ENCODE results near the gene NUP214. TPM values are rescaled to one million over a fixed set of nuclear protein-coding genes. Genes with fewer than 3 reads are reported as not detected.
"Not testable (repeated sequence)": the region's sequence is repeated elsewhere in the genome, so short reads cannot be mapped to it uniquely, and the experiment has no call there.

NUP214 gene
- total RNA-seq, 2 experiments from 2014 or later, result 45.5 to 49.9 TPM

DNA sequence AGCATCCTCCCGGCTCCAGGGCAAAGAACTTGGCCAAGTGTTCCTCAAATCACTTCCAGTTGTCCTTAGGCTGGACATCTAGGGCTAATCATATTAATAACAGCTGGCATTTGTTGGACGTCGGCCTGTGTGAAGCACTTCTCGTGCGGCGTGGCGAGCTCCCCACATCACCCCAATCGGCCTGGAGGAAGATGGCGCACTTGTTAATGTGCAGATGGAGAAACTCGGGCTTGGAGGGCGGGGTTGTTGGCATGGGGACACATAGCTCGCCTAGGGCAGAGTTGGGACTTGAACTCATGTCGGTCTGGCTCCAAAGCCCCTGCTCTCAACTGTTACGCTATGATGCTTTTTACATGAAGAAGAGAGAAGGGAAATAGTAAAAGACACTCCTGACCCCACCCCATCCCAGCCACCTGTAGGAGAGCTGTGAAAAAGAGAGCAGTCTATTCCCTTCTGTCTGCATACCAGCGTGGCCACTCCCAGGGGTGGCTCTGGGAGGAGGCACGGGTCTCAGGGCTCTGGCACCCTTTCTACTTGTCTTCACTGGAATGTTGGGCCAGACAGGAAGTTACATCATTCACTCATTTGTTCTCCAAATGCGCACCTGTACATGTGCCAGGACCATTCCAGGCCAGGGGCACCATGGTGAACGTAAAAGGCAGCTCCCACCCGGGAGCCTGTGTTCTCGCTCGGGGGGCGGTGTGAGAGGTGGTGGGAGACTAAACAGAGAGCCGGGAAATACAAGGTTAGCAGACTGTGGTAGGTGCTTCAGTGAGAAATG is 12.8 kb upstream of the NUP214 start:
- POLR2A ChIA-PET, result no interaction called here
- peaks cover 7% of the 10 kb centered on the region for H3K27me3 Mint-ChIP-seq
- H3K27ac Mint-ChIP-seq, result no peak overlapping the region
- DNase-seq, result no peak
- CTCF ChIA-PET, result no interaction called here
- H3K4me3 Mint-ChIP-seq, result no peak overlapping the region
- no peaks in the 10 kb centered on the region for H3K36me3 Mint-ChIP-seq
- H3K9me3 Mint-ChIP-seq, result no peaks in the 10 kb centered on the region
- intact Hi-C loops (cut with micrococcal nuclease), result no loop called here
- no peaks in the 10 kb centered on the region for H3K4me1 Mint-ChIP-seq (ENCODE audit: low read depth)

DNA sequence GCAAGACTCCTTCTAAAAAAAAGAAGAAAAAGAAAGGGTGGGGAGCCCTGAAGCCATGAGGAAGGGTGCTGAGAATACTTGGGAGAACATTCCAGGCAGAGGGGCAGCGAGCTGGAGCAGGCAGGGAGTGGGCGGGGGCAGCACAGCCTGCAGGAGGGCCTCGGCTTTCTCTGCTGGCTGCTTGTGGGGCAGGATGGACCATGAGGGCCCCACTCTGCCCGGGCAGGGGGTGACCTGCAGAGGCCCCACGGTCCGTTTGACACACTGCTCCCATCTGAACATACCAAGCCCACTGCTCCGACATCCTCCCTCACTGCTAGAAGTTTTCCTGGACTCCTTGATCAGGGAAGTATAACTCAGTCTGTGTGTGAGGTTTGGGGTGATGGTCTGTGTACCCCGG is 11.7 kb upstream of the NUP214 start:
- intact Hi-C loops (cut with micrococcal nuclease), result no loop called here
- Mint-ChIP-seq H3K27me3 (peaks cover 7% of the 10 kb centered on the region), H3K4me1 (ENCODE audit: low read depth) (no peaks in the 10 kb centered on the region), H3K4me3 (no peak overlapping the region), H3K27ac (no peak overlapping the region), H3K9me3 (no peaks in the 10 kb centered on the region), H3K36me3 (no peaks in the 10 kb centered on the region)
- DNase-seq, result no peak
- ChIA-PET CTCF (no interaction called here), POLR2A (no interaction called here)

DNA sequence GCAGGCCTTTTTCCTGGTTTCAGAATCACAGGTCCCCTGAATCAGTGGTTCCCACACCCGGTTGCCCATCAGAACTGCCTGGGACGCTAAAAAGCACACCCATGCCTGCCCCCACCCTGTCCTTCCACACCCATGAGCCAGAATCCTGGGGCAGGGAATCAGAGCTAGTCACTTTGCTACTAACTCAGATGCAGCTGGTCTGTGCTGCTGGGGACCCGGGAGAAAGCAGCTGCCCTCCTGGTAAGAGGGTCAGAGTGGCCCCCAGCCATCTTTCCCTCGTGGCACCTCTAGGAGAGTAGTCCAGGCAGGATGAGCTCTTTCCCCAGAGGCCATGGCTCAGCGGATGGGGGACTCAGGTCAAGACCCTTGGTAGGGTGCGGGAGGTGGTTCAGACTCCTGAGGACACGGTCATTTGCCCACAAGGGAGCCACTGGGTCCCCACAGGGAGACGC is 11.3 kb upstream of the NUP214 start:
- Mint-ChIP-seq H3K27ac (no peak overlapping the region), H3K9me3 (no peaks in the 10 kb centered on the region), H3K36me3 (no peaks in the 10 kb centered on the region), H3K27me3 (peaks cover 8% of the 10 kb centered on the region), H3K4me1 (ENCODE audit: low read depth) (no peaks in the 10 kb centered on the region), H3K4me3 (no peak overlapping the region)
- CTCF ChIA-PET, result no interaction called here
- intact Hi-C loops (cut with micrococcal nuclease), result no loop called here
- DNase-seq, result no peak
- POLR2A ChIA-PET, result no interaction called here

DNA sequence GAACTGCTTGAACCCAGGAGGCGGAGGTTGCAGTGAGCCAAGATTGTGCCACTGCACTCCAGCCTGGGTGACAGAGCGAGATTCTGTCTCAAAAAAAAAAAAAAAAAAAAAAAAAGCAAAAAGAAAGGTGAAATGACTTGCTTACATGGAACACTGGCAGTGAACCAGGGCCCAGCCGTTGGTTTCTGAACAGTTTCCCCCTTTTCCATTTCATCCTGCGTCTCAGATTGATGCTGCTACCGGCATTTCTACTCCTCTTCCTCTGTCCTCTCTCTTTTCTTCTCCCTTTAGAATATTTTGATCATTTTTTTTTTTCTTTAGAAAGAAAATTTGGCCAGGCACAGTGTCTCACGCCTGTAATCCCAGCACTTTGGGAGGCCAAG is 10.0 kb upstream of the NUP214 start:
- H3K4me3 Mint-ChIP-seq; H3K27me3 Mint-ChIP-seq; H3K36me3 Mint-ChIP-seq; H3K27ac Mint-ChIP-seq; H3K9me3 Mint-ChIP-seq; POLR2A ChIA-PET; intact Hi-C loops (cut with micrococcal nuclease); H3K4me1 Mint-ChIP-seq (ENCODE audit: low read depth); DNase-seq: not testable (repeated sequence)
- CTCF ChIA-PET, result interaction anchor here (0.6 kb wide), 1 partner anchor 58 kb away, joined by 3 read pairs; no protein-coding TSS in a partner anchor

DNA sequence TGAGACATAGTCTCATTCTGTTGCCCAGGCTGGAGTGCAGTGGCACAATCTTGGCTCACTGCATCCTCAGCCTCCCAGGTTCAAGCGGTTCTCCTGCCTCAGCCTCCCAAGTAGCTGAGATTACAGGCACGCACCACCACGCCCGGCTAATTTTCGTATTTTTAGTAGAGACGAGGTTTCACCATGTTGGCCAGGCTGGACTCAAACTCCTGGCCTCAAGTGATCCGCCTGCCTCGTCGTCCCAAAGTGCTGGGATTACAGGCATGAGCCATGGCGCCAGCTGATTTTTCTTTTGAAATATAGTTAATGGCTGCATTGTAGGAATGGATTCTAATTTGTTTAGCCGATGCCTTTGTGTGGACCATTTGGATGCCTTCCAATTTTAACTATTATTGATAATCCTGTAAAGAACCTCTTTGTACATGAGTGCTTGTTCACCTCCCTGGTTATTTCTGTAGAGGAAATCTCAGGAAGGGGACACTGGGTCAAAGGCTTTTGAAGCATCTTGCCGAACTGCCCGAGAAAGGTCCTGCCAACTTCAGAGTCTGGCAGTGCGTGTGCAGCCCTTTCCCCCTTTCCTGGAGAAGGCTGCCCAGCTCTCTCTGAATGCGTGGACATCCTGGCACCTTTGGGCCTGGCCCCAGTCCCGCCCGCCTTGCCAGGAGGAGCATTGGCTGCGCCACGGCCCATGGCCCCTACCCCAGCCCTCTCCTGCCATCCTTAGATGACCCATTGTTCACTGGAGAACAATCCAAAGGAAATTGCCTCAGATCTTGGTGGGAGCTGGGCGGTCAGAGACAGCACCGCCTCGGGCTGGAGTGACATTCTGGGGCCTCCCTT is 8.9 kb upstream of the NUP214 start:
- H3K27me3 Mint-ChIP-seq, result peaks cover 7% of the 10 kb centered on the region
- CTCF ChIA-PET, result no interaction called here

DNA sequence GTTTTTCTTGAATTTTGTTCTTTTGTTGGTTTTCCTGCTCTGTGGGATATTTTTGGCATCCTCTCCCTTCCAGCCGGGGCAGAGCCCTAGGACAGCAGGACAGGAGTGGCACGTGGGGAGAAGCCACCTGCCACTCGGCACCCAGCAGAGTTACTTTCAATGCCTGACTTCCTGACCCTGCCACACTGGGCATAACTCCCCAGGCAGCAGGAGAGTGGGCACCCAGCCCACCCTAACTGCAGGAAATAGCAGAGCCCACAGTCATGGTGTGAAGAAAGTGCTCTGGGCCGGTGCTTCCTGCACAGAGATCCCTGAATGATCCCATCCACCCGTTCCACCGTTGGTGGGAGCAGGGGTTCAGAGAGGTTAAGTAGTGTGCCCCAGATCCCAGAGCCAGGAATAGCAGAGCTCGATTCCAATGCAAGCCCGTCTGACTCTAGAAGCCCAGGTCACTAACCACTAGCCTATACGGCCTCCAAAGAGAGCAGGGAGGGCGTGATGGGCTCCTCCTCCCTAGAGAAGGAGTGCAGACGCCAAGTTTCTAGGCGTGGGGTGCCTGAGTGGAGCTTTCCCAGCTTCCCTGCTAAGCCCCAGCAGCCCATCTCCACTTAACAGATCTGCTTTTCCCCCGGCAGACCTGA is 8.1 kb upstream of the NUP214 start:
- Mint-ChIP-seq H3K4me3 (no peak overlapping the region), H3K36me3 (no peaks in the 10 kb centered on the region), H3K9me3 (no peaks in the 10 kb centered on the region), H3K27me3 (peaks cover 7% of the 10 kb centered on the region), H3K27ac (no peak overlapping the region), H3K4me1 (ENCODE audit: low read depth) (no peaks in the 10 kb centered on the region)
- intact Hi-C loops (cut with micrococcal nuclease), result no loop called here
- ChIA-PET CTCF (no interaction called here), POLR2A (no interaction called here)
- no peak for DNase-seq

More for the DNA sequence above, 8.9 kb upstream of the NUP214 start:
- no peaks in the 10 kb centered on the region for H3K9me3 Mint-ChIP-seq
- no peak overlapping the region for H3K27ac Mint-ChIP-seq
- H3K4me1 Mint-ChIP-seq (ENCODE audit: low read depth), result no peaks in the 10 kb centered on the region
- no peak overlapping the region for H3K4me3 Mint-ChIP-seq
- no peaks in the 10 kb centered on the region for H3K36me3 Mint-ChIP-seq
- DNase-seq, result no peak
- POLR2A ChIA-PET, result no interaction called here
- intact Hi-C loops (cut with micrococcal nuclease), result no loop called here

DNA sequence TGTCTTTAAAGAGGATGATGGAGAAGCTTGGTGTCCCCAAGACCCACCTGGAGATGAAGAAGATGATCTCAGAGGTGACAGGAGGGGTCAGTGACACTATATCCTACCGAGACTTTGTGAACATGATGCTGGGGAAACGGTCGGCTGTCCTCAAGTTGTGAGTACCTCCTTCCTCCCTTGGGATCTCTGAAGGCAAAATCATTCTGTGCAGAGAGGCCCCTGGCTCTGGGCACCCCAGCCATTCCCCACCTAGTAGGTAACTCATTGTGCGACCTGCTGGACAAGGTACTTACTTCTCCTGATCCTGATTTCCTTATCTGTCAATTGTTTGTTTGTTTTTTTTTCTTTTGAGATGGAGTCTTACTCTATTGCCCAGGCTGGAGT is 7.6 kb upstream of the NUP214 start:
- ChIA-PET CTCF (no interaction called here), POLR2A (no interaction called here)
- DNase-seq, result no peak
- H3K27ac Mint-ChIP-seq, result no peak overlapping the region
- H3K36me3 Mint-ChIP-seq, result no peaks in the 10 kb centered on the region
- no peak overlapping the region for H3K4me3 Mint-ChIP-seq
- no peaks in the 10 kb centered on the region for H3K4me1 Mint-ChIP-seq (ENCODE audit: low read depth)
- intact Hi-C loops (cut with micrococcal nuclease), result no loop called here
- peaks cover 6% of the 10 kb centered on the region for H3K27me3 Mint-ChIP-seq
- no peaks in the 10 kb centered on the region for H3K9me3 Mint-ChIP-seq

DNA sequence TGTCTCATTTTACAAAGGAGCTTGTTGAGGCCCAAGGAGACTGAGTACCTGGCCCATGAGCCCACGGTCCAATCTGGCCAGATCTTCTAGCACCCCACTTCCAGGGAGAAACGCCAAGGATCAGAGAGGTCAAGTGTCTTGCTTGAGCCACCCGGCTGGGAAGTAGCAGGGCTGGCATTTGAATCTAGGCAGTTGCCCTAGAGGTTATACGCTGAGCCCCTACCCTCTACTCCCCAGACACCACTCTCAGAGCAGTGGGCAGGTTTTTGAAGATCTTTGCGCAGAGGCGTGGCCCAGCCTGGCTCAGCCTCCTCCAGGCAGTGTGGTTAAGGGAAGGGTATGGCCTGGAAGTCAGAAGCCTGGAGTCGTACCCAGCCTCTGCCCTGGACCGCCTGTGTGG is 5.8 kb upstream of the NUP214 start:
- Mint-ChIP-seq H3K4me3 (no peak overlapping the region), H3K27ac (no peak overlapping the region), H3K4me1 (ENCODE audit: low read depth) (peaks cover under 1% of the 10 kb centered on the region), H3K36me3 (no peaks in the 10 kb centered on the region), H3K9me3 (no peaks in the 10 kb centered on the region), H3K27me3 (peaks cover 4% of the 10 kb centered on the region)
- intact Hi-C loops (cut with micrococcal nuclease), result no loop called here
- CTCF ChIA-PET, result interaction anchor here (0.5 kb wide), 1 partner anchor 59 kb away, joined by 3 read pairs; no protein-coding TSS in a partner anchor
- DNase-seq, result no peak
- POLR2A ChIA-PET, result no interaction called here

DNA sequence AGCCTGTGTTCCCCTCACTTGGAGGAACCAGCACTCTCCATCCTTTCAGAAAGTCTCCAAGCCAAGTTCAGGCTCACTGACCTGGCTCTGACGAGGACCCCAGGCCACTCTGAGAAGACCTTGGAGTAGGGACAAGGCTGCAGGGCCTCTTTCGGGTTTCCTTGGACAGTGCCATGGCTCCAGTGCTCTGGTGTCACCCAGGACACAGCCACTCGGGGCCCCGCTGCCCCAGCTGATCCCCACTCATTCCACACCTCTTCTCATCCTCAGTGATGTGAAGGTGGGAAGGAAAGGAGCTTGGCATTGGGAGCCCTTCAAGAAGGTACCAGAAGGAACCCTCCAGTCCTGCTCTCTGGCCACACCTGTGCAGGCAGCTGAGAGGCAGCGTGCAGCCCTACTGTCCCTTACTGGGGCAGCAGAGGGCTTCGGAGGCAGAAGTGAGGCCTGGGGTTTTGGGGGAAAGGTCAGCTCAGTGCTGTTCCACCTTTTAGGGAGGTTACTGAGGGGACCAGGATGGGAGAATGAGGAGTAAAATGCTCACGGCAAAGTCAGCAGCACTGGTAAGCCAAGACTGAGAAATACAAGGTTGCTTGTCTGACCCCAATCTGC is 4.7 kb upstream of the NUP214 start:
- no peak overlapping the region for H3K4me3 Mint-ChIP-seq
- H3K27ac Mint-ChIP-seq, result no peak overlapping the region
- intact Hi-C loops (cut with micrococcal nuclease), result loop anchor here (10.0 kb wide), 1 partner anchor 1554 kb away; the partner anchor contains the start of gene GTF3C4
- DNase-seq, result no peak
- H3K4me1 Mint-ChIP-seq (ENCODE audit: low read depth), result peaks cover 7% of the 10 kb centered on the region
- ChIA-PET POLR2A (no interaction called here), CTCF (no interaction called here)
- no peaks in the 10 kb centered on the region for H3K9me3 Mint-ChIP-seq
- H3K27me3 Mint-ChIP-seq, result peaks cover 4% of the 10 kb centered on the region
- H3K36me3 Mint-ChIP-seq, result peaks cover 5% of the 10 kb centered on the region

DNA sequence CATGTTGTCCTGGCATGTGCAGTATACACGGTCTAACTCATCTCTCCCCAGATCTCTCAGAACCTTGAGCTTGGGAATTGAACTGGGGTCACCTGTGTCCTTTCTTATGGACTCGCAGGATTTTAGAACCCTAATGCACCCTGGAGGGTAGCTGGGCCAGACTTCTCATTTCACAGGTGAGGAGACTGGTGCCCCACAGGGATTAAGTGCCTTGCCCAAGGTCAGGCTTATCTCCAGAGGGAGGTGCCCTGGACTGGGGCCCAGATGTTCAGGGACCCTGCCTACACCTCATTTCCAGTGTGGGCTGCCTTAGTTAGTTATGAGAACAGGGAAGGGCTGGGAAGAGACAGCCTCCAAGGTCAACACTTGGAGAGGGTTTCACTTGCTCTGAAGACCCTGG is 4.0 kb upstream of the NUP214 start:
- CTCF ChIA-PET, result no interaction called here
- H3K4me1 Mint-ChIP-seq (ENCODE audit: low read depth), result peaks cover 11% of the 10 kb centered on the region
- intact Hi-C loops (cut with micrococcal nuclease), result loop anchor here (10.0 kb wide), 1 partner anchor 1553 kb away; the partner anchor contains the start of gene GTF3C4
- peaks cover 7% of the 10 kb centered on the region for H3K36me3 Mint-ChIP-seq
- H3K9me3 Mint-ChIP-seq, result no peaks in the 10 kb centered on the region
- H3K27me3 Mint-ChIP-seq, result peaks cover 4% of the 10 kb centered on the region
- H3K4me3 Mint-ChIP-seq, result no peak overlapping the region
- POLR2A ChIA-PET, result no interaction called here
- DNase-seq, result no peak
- no peak overlapping the region for H3K27ac Mint-ChIP-seq

DNA sequence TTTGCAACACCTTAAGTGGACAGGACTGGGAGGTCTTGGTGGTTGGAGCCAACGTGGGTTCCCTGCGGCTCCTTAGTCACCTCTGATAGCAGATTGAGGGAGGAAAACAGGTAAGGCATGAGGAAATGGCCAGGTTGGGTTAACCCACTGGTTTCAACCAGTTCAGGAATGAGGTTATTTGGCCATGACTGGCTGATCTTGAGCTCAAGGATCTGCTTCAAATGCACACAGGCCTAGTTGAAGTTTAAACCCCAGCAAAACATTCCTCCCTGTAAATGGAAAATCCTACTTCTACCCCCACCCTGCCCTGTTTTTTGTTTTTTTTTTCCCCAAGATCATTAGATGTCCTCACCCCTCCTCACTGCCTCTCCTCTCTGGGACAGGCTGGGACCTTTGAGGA is 3.2 kb upstream of the NUP214 start:
- Mint-ChIP-seq H3K4me3 (no peak overlapping the region), H3K36me3 (peaks cover 7% of the 10 kb centered on the region), H3K9me3 (no peaks in the 10 kb centered on the region), H3K4me1 (ENCODE audit: low read depth) (peaks cover 16% of the 10 kb centered on the region), H3K27ac (no peak overlapping the region), H3K27me3 (peaks cover 2% of the 10 kb centered on the region)
- POLR2A ChIA-PET, result no interaction called here
- no peak for DNase-seq
- CTCF ChIA-PET, result interaction anchor here (1.4 kb wide), 1 partner anchor 228 kb away, joined by 4 read pairs; no protein-coding TSS in a partner anchor
- intact Hi-C loops (cut with micrococcal nuclease), result loop anchor here (10.0 kb wide), 1 partner anchor 1553 kb away; the partner anchor contains the start of gene GTF3C4

DNA sequence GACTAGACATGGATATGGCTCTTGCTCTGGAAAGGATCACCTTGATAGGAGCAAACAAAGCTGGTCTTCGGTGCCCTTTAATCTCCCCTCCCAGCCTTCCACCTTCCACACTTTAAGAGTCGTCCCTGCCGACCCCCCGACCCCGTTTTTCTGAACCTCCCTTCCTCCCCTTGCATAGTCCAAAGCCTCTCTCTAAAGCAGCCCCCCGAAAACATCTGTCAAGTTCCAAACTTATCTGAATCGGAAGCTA is 423 bp upstream of the NUP214 start:
- no peak for DNase-seq
- Mint-ChIP-seq H3K4me3 (peak overlapping the region; percentile 100), H3K36me3 (peaks cover 28% of the 10 kb centered on the region), H3K27ac (peak overlapping the region; percentile 96), H3K4me1 (ENCODE audit: low read depth) (peaks cover 28% of the 10 kb centered on the region), H3K9me3 (no peaks in the 10 kb centered on the region), H3K27me3 (no peaks in the 10 kb centered on the region)
- CTCF ChIA-PET, result interaction anchor here (0.6 to 1.4 kb wide), 6 partner anchors 68 to 376 kb away, joined by 3 to 5 read pairs (median 4); no protein-coding TSS in a partner anchor
- intact Hi-C loops (cut with micrococcal nuclease), result loop anchor here (5.0 to 10.0 kb wide), 3 partner anchors 147 to 1550 kb away; partner anchors contain the start of genes GTF3C4 and PRRC2B
- POLR2A ChIA-PET, result interaction anchor here (0.8 to 1.5 kb wide), 14 partner anchors 8 to 314 kb away, joined by 3 to 9 read pairs (median 3); no protein-coding TSS in a partner anchor

All from activated CD4-positive, alpha-beta memory T cell treated with anti-CD3 and anti-CD28 coated beads for 36 hours (primary cell).